Ascending aorta (tissue), 2 donors: ENCODE measurements around the gene RAB3GAP2. TPM values are rescaled to one million over a fixed set of nuclear protein-coding genes. Genes with fewer than 3 reads are reported as not detected.
A peak's percentile ranks its signal among the peaks of the same experiment; 100 is the strongest.

ENCODE experiments used
- DNase-seq, 2 donors: peaks; one replicate each; pipeline ENCODE4 v3.0.0-alpha.2; 2019; ENCODE audit warnings: low spot score in 2 of 2
- H3K27ac ChIP-seq, 2 donors: fragments of 200-600 bp; sonication (generic); one replicate each; pipeline ENCODE4 v1.5.1; 2016 to 2017; ENCODE audit warnings: mild to moderate bottlenecking in 1 of 2
- H3K27me3 ChIP-seq: fragments of 200-600 bp; sonication (generic); one replicate; pipeline ENCODE4 v1.5.1; 2017
- H3K36me3 ChIP-seq, 2 donors: fragments of 200-600 bp; sonication (generic); one replicate each; pipeline ENCODE4 v1.5.1; 2016
- H3K4me1 ChIP-seq, 2 donors: fragments of 200-600 bp; sonication (generic); one replicate each; pipeline ENCODE4 v1.5.1; 2016 to 2017; ENCODE audit warnings: mild to moderate bottlenecking in 1 of 2
- H3K4me3 ChIP-seq, 2 donors: fragments of 200-600 bp; sonication (generic); one replicate each; pipeline ENCODE4 v1.5.1; 2016 to 2017; ENCODE audit warnings: mild to moderate bottlenecking in 1 of 2
- H3K9me3 ChIP-seq, 2 donors: fragments of 200-600 bp; sonication (generic); one replicate each; pipeline ENCODE4 v1.5.1; 2016
- CTCF ChIP-seq, 3 experiments: fragments of 200-600 bp in 2 of 3; fragments of 450-650 bp in 1 of 3; sonication (generic) in 2 of 3; IDR thresholded peaks; one replicate each; pipeline ENCODE4 v1.5.1; 2016 to 2019; ENCODE audit warnings: antibody characterized with exemption in 3 of 3, mild to moderate bottlenecking in 1 of 3, moderate library complexity in 1 of 3
- intact Hi-C: fragments of 100-400 bp; cut with DNase I; formaldehyde crosslinking; loops from one replicate; pipeline ENCODE4 v1.15.1; 2023
- total RNA-seq: library from RNA; depleted of rRNA; stranded (reverse); fragments of >200 nt; gene quantifications from one replicate; pipeline ENCODE4 v1.1.0, GENCODE V29; 2016

Gene RAB3GAP2
- total RNA-seq, 1 donor from 2014 or later: 9.8 TPM

GRCh38 chr1:220303871-220304270 is 31.6 kb upstream of the RAB3GAP2 start:
- H3K27ac ChIP-seq: no peak overlapping the region
- DNase-seq: no peak
- no peak overlapping the region for H3K4me3 ChIP-seq
- TF ChIP-seq CTCF (IDR thresholded peaks at IDR 0.05): no peak
- intact Hi-C loops: no loop called here
- no peaks in the 10 kb centered on the region for H3K27me3 ChIP-seq
- no peaks in the 10 kb centered on the region for H3K36me3 ChIP-seq
- peaks cover 0 to 2% of the 10 kb centered on the region in 2 donors for H3K4me1 ChIP-seq
- H3K9me3 ChIP-seq: no peaks in the 10 kb centered on the region

- H3K4me3 ChIP-seq: no peak overlapping the region
- no peak for DNase-seq
- no peak overlapping the region for H3K27ac ChIP-seq
- no peaks in the 10 kb centered on the region for H3K27me3 ChIP-seq
- peaks cover 0 to 2% of the 10 kb centered on the region in 2 donors for H3K4me1 ChIP-seq
- H3K9me3 ChIP-seq: no peaks in the 10 kb centered on the region
- H3K36me3 ChIP-seq: no peaks in the 10 kb centered on the region
- intact Hi-C loops: loop anchor here (2.0 kb wide), 2 partner anchors 29 to 431 kb away; partner anchors contain the start of gene RAB3GAP2
- TF ChIP-seq CTCF (IDR thresholded peaks at IDR 0.05): no peak
Measured at GRCh38 chr1:220301630-220302029, 29.4 kb upstream of the RAB3GAP2 start.

GRCh38 chr1:220300442-220301121 is 28.3 kb upstream of the RAB3GAP2 start:
- Histone ChIP-seq H3K27me3 (no peaks in the 10 kb centered on the region), H3K36me3 (no peaks in the 10 kb centered on the region), H3K9me3 (no peaks in the 10 kb centered on the region), H3K4me1 (peaks cover 0 to 2% of the 10 kb centered on the region in 2 donors), H3K4me3 (peak overlapping the region in 1 of 2 donors; percentile 42), H3K27ac (peak overlapping the region; percentile 79 to 81)
- no peak for TF ChIP-seq CTCF (IDR thresholded peaks at IDR 0.05)
- DNase-seq: peak; percentile 54 to 90
- intact Hi-C loops: loop anchor here (2.0 kb wide), 2 partner anchors 28 to 432 kb away; partner anchors contain the start of gene RAB3GAP2

GRCh38 chr1:220299337-220299736 is 27.1 kb upstream of the RAB3GAP2 start:
- no peak for TF ChIP-seq CTCF (IDR thresholded peaks at IDR 0.05)
- Histone ChIP-seq H3K27me3 (no peaks in the 10 kb centered on the region), H3K9me3 (no peaks in the 10 kb centered on the region), H3K27ac (no peak overlapping the region), H3K36me3 (no peaks in the 10 kb centered on the region), H3K4me1 (peaks cover 0 to 2% of the 10 kb centered on the region in 2 donors), H3K4me3 (no peak overlapping the region)
- intact Hi-C loops: loop anchor here (5.0 kb wide), 1 partner anchor 228 kb away; the partner anchor contains the start of gene MARK1
- DNase-seq: no peak

- intact Hi-C loops: loop anchor here (5.0 kb wide), 1 partner anchor 229 kb away; the partner anchor contains the start of gene MARK1
- Histone ChIP-seq H3K9me3 (no peaks in the 10 kb centered on the region), H3K27me3 (no peaks in the 10 kb centered on the region), H3K4me3 (no peak overlapping the region), H3K36me3 (no peaks in the 10 kb centered on the region), H3K27ac (no peak overlapping the region), H3K4me1 (peaks cover 0 to 2% of the 10 kb centered on the region in 2 donors)
- TF ChIP-seq CTCF (IDR thresholded peaks at IDR 0.05): no peak
- no peak for DNase-seq
Measured at GRCh38 chr1:220298470-220299205, 26.4 kb upstream of the RAB3GAP2 start.
